NCI-H1417 (cell line): Measurements from ENCODE around the gene MGAT2.

Experiments used
- DNase-seq, 3 experiments: peaks; one replicate each; lab custom pipeline; 2025; lab: John Stamatoyannopoulos, UW

Gene MGAT2

GRCh38 chr14:49612251-49612650 is 8.3 kb upstream of the MGAT2 start:
- DNase-seq: no peak

- no peak for DNase-seq
These were observed 7.9 kb upstream of the MGAT2 start for GRCh38 chr14:49612671-49613070.

GRCh38 chr14:49614196-49614595 is 6.4 kb upstream of the MGAT2 start:
- no peak for DNase-seq

DNA sequence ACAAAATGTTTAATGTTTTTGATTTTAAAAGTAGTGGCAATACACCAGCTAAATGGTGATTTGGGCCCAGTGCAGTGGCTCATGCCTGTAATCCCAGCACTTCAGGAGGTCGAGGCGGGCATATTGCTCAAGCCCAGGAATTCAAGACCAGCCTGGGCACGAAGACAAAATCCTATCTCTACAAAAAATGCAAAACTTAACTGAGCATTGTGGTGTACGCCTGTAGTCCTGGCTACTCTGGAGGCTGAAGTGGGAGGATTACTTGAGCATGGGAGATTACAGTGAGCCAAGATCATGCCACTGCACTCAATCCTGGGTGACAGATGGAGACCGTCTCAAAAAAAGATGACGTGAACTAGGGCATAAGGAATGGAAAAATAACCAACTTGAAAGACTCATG is 4.8 kb upstream of the MGAT2 start:
- DNase-seq: no peak

- no peak for DNase-seq
These were observed 2.6 kb upstream of the MGAT2 start for GRCh38 chr14:49617852-49618519.

DNA sequence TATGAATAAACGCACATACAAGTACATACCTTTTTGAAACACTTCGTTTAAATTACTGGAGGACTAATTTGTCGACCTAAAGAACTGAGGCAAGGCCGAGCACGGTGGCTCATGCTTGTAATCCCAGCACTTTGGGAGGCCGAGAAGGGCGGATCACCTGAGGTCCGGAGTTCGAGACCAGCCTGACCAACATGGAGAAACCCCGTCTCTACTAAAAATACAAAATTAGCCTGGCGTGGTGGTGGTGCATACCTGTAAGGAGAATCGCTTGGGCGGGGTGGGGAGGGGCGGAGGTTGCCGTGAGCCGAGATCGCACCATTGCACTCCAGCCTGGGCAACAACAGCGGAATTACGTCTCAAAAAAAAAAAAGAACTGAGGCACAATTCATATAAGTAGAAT is 1.3 kb upstream of the MGAT2 start:
- DNase-seq: peak in 1 of 3 experiments; percentile 11

DNA sequence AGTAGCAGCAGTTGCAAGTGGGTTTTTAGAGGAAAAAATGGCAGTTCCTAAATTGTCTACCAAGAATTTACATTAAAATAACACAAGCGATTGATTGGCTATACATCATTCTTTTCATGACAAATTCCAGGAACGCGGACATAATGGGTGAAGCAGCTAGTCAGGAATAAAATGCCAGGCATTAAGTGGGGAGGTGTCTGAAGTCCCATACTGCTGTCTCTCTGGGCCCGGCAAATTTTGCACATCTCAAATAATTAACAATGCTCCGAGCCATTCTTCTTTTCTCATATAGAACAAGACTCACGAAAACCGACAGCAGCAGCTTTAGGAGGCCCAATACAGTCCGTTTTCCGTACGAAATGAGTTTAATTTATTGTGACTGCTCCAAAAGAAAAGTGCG is 869 bp upstream of the MGAT2 start:
- peak in 1 of 3 experiments; percentile 70 for DNase-seq

DNA sequence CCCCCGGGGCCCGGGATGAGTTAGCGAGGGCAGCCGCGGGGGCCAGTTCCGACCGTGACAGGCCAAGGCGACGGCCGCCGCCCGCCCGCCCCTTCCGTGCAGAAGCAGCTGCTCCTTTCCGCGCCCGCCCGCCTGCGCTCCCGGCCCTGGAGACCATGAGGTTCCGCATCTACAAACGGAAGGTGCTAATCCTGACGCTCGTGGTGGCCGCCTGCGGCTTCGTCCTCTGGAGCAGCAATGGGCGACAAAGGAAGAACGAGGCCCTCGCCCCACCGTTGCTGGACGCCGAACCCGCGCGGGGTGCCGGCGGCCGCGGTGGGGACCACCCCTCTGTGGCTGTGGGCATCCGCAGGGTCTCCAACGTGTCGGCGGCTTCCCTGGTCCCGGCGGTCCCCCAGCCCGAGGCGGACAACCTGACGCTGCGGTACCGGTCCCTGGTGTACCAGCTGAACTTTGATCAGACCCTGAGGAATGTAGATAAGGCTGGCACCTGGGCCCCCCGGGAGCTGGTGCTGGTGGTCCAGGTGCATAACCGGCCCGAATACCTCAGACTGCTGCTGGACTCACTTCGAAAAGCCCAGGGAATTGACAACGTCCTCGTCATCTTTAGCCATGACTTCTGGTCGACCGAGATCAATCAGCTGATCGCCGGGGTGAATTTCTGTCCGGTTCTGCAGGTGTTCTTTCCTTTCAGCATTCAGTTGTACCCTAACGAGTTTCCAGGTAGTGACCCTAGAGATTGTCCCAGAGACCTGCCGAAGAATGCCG is 699 bp downstream of the MGAT2 start:
- peak; percentile 53 to 97 (median 90) for DNase-seq

DNA sequence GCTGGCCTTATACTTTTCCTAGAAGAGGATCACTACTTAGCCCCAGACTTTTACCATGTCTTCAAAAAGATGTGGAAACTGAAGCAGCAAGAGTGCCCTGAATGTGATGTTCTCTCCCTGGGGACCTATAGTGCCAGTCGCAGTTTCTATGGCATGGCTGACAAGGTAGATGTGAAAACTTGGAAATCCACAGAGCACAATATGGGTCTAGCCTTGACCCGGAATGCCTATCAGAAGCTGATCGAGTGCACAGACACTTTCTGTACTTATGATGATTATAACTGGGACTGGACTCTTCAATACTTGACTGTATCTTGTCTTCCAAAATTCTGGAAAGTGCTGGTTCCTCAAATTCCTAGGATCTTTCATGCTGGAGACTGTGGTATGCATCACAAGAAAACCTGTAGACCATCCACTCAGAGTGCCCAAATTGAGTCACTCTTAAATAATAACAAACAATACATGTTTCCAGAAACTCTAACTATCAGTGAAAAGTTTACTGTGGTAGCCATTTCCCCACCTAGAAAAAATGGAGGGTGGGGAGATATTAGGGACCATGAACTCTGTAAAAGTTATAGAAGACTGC is 1.5 kb downstream of the MGAT2 start:
- DNase-seq: peak in 1 of 3 experiments; percentile 50

DNA sequence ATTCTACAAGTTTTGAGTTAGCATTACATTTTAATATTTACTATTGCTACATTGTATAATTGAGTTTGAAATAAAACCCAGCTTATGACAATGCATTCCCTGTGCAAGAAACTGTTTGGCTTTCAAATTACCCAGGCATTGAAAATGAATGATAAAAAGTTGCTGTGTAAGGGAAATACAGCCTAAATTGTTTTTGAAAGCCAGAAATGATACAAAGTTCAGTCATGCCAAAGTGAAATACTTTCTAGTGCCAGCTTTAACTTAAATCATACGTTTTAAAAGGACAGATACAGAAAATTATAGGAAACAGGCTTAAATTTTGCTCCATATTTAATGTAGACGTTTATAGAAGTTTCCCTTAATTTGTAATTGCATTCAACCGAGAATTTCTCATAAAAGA is 2.8 kb downstream of the MGAT2 start:
- no peak for DNase-seq

GRCh38 chr14:49623941-49624839 is 3.6 kb downstream of the MGAT2 start:
- DNase-seq: no peak

DNA sequence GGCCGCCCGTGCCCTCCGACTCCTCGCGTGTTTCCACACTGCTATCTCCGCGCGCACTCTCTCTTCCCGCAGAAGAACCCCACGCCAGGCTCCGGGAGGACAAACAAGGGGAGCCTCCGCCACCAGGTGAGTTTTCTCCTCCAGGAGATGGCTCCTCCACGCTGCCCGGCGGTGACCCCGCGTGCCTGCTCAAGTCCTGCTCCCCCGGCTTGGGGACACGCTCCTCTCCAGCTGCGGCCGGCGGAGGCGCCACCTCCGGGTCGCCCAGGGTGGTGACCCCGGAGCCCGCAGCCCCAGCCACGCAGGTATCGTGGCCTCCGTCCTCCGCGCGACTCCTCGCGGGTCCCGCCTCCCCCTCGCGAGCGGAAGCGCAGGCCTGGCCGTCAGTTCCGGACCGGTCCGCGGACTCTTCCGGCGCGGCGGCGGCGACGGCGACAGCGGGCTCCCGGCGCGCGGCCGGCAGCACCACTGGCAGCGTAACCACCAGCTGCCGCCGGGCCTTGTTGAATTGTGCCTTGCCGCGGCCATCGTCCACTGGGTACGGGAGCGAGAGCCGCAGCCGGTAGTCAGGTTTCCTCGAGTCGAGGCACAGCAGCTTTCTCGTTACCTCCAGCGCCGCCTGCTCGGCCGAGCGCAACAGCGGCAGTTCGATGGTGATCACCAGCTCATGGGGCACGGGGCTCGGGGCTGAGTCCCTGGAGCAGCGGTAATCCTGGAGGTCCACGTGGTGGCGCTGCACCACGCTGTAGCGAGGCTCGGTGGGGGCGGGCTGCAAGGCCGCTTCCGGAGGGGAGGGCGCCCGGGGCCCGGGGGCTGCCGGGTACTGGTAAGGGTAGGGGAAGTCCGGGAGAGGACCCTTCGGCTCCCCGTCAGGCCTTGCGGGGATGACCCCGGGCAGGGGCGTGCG is 13.3 kb downstream of the MGAT2 start:
- peak; percentile 96 to 98 (median 98) for DNase-seq

- peak; percentile 76 to 89 (median 83) for DNase-seq
These were observed 14.1 kb downstream of the MGAT2 start, which contains the start of gene DNAAF2 for GRCh38 chr14:49634547-49635334. TSS of gene DNAAF2 (minus strand) at chr14:49635244. CDS start at chr14:49635149, 95 bp downstream.

GRCh38 chr14:49636866-49637265 is 16.3 kb downstream of the MGAT2 start:
- no peak for DNase-seq

DNA sequence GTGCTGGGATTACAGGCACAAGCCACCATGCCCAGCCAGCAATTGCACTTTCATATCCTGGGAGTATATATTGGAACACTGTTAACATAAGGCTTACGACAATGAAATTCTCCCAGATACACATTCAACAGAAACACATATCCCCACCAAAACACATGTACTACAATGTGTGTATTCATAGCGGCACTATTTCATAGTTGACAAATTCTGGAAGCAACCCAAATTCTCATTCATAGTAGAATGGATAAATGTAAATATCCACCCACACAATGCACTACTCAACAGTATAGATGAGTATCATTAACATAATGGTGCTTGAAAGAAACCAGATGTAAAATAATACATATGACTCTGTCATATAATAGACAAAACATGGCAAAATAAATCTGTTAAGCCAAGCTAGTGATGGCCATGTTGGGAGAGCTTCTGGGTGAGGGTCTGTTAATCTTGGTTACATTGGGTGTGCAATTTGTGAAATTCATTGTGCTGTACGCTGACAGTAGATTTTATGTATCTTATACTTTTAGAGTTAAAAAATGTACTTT is 17.0 kb downstream of the MGAT2 start:
- DNase-seq: no peak

DNA sequence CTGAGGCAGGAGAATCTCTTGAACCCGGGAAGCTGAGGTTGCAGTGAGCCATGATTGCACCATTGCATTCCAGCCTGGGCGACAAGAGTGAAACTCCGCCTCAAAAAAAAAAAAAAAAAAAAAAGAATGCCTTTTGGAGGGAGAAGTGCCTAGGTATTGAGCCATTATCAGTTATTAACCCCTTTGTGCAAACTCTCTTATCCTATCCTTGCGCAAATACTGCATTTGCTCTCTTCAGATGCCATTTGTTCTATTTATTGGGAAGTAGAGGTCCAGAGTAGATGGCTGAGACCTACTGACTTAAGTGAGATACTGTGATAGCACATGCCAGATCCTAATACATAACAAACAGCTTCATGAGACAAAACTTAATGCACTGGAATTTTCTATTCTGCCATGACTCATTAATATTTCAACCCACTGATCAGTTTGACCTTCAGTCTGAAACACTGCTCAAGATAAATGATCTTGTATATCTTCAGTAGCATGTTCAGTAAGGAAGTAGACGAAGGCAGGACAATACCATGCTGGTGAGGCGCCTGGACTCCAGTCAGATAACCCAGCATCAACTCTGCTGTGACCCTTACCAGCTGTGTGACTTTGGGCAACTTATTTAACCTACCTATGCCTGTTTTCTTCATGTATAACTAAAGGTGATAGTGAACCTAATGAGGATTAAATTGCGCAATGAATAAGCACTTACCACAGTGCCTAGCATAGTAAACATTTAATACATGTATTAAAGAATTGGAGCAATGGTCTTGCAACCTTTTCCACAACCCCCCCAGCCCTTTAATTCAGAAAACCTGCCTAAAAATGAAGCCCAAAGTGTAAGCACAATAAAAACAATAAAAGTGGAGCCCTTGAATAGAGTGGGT is 20.2 kb downstream of the MGAT2 start:
- no peak for DNase-seq

GRCh38 chr14:49641697-49642129 is 21.1 kb downstream of the MGAT2 start:
- DNase-seq: peak in 1 of 3 experiments; percentile 31

- DNase-seq: no peak
These were observed 21.6 kb downstream of the MGAT2 start for GRCh38 chr14:49642163-49642562.

GRCh38 chr14:49653508-49653907 is 32.9 kb downstream of the MGAT2 start:
- DNase-seq: no peak
